HEK293 (cell line): Measurements from ENCODE around the gene ADAR.
"Not testable (repeated sequence)": the region's sequence is repeated elsewhere in the genome, so short reads cannot be mapped to it uniquely, and the experiment has no call there.

ENCODE experiments used
- CTCF ChIP-seq: fragments of 450-650 bp; formaldehyde crosslinking; IDR thresholded peaks from 2 replicates; pipeline ENCODE4 v1.5.1; 2016; ENCODE audit warnings: missing biosample characterization, missing genetic modification characterization
- KLF16 ChIP-seq: fragments of 450-650 bp; formaldehyde crosslinking; IDR thresholded peaks from 2 replicates; pipeline ENCODE4 v1.5.1; 2017; ENCODE audit warnings: missing biosample characterization, missing genetic modification characterization
- MYNN ChIP-seq: fragments of 450-650 bp; formaldehyde crosslinking; IDR thresholded peaks from 2 replicates; pipeline ENCODE4 v1.5.1; 2016; ENCODE audit warnings: missing biosample characterization, missing genetic modification characterization, borderline replicate concordance
- ZBTB17 ChIP-seq: fragments of 450-650 bp; formaldehyde crosslinking; IDR thresholded peaks from 2 replicates; pipeline ENCODE4 v1.5.1; 2016; ENCODE audit warnings: missing biosample characterization, missing genetic modification characterization
- ZNF24 ChIP-seq: fragments of 450-650 bp; formaldehyde crosslinking; IDR thresholded peaks from 2 replicates; pipeline ENCODE4 v1.5.1; 2016; ENCODE audit warnings: missing biosample characterization, missing genetic modification characterization
- ZNF366 ChIP-seq: fragments of 450-650 bp; formaldehyde crosslinking; conservative IDR thresholded peaks from 2 replicates; pipeline ENCODE4 v1.5.1; 2016; ENCODE audit warnings: missing biosample characterization, missing genetic modification characterization
- ZNF423 ChIP-seq: fragments of 450-650 bp; formaldehyde crosslinking; IDR thresholded peaks from 2 replicates; pipeline ENCODE4 v1.5.1; 2016; ENCODE audit warnings: missing biosample characterization, missing genetic modification characterization
- ZNF544 ChIP-seq: fragments of 450-650 bp; formaldehyde crosslinking; IDR thresholded peaks from 2 replicates; pipeline ENCODE4 v1.5.0; 2017; ENCODE audit warnings: missing biosample characterization, missing genetic modification characterization
- ZNF692 ChIP-seq: fragments of 450-650 bp; formaldehyde crosslinking; IDR thresholded peaks from 2 replicates; pipeline ENCODE4 v1.5.1; 2016; ENCODE audit warnings: missing biosample characterization, missing genetic modification characterization
- ZNF747 ChIP-seq: fragments of 450-650 bp; formaldehyde crosslinking; IDR thresholded peaks from 2 replicates; pipeline ENCODE4 v1.5.1; 2016; ENCODE audit warnings: missing biosample characterization, missing genetic modification characterization

- not testable (repeated sequence) for TF ChIP-seq CTCF; ZNF692; MYNN (tag by site-specific recombination); ZBTB17 (tag by site-specific recombination); KLF16 (tag by site-specific recombination); ZNF24 (tag by site-specific recombination); ZNF544 (tag by site-specific recombination); ZNF366 (tag by site-specific recombination); ZNF747 (tag by site-specific recombination); ZNF423
Observed at GRCh38 chr1:154644724-154645123, 36.7 kb upstream of the ADAR start.
